ENCODE results near the gene EFNB2.

GRCh38 chr13:106522112-106522705 is 13.3 kb downstream of the EFNB2 start:
- TF ChIP-seq CTCF (IDR thresholded peaks at IDR 0.05) (no peak), EP300 (IDR thresholded peaks at IDR 0.05) (no peak)

Measured in ovary (tissue), 3 donors.